ENCODE measurements around the gene CRYBA2.

- no peak for TF ChIP-seq SIN3A (IDR thresholded peaks at IDR 0.05; ENCODE audit: borderline replicate concordance, insufficient read depth, low read length)
- TF ChIP-seq POLR2AphosphoS5 (IDR thresholded peaks at IDR 0.05; ENCODE audit: low read depth, low read length): no peak
- no peak for TF ChIP-seq REST (IDR thresholded peaks at IDR 0.05; ENCODE audit: insufficient read depth in 1 of 2, low read depth in 2 of 2, low read length in 2 of 2)
- TF ChIP-seq TAF1 (IDR thresholded peaks at IDR 0.05; ENCODE audit: borderline replicate concordance, insufficient read depth, low read length): no peak
Measured at GRCh38 chr2:219030177-219030940, 37.1 kb upstream of the CRYBA2 start.

All from PFSK-1 (cell line).